Testis (tissue), 3 donors: ENCODE data around the gene OAF. TPM values are rescaled to one million over a fixed set of nuclear protein-coding genes. Genes with fewer than 3 reads are reported as not detected.

ENCODE experiments used
- DNase-seq: peaks from one replicate; pipeline ENCODE4 v3.0.0-alpha.2; 2019
- H3K27ac ChIP-seq, 2 donors: fragments of 200-600 bp; sonication (generic); one replicate each; pipeline ENCODE4 v1.5.1; 2019
- H3K27me3 ChIP-seq: fragments of 200-600 bp; sonication (generic); one replicate; pipeline ENCODE4 v1.5.1; 2019
- H3K36me3 ChIP-seq: fragments of 200-600 bp; sonication (generic); one replicate; pipeline ENCODE4 v1.5.1; 2017; ENCODE audit warnings: low read depth; ENCODE audit errors: missing control alignments
- H3K4me1 ChIP-seq: fragments of 200-600 bp; sonication (generic); one replicate; pipeline ENCODE4 v1.5.1; 2019
- H3K4me3 ChIP-seq, 2 donors: fragments of 200-600 bp; sonication (generic); one replicate each; pipeline ENCODE4 v1.5.1; 2017 to 2019
- H3K9me3 ChIP-seq: fragments of 200-600 bp; sonication (generic); one replicate; pipeline ENCODE4 v1.5.1; 2017
- POLR2A ChIP-seq: fragments of 450-650 bp; IDR thresholded peaks from one replicate; pipeline ENCODE4 v1.6.1; 2017; ENCODE audit warnings: antibody characterized with exemption, mild to moderate bottlenecking, moderate library complexity
- WGBS, 2 donors: methylation state at CpG; one replicate each; pipeline ENCODE4 v1.1.5; 2018; 5-methylcytosine and 5-hydroxymethylcytosine counted together
- intact Hi-C: fragments of 100-400 bp; cut with DNase I; formaldehyde crosslinking; loops from one replicate; pipeline ENCODE4 v1.15.1; 2023; ENCODE audit warnings: low total_unique reads
- polyA plus RNA-seq: library from polyadenylated mRNA; stranded (reverse); fragments of 350-450 nt; fragmentation: Illumina TruSeq; extraction: RNeasy Lipid Tissue Mini Kit (QIAGEN cat#74804); gene quantifications from one replicate; pipeline ENCODE4 v1.2.3, GENCODE V29; 2014; ENCODE audit warnings: low read depth, low replicate concordance; ENCODE audit not compliant: insufficient read depth
- total RNA-seq, 2 donors: library from RNA; depleted of rRNA; stranded (reverse); fragments of >200 nt; gene quantifications; one replicate each; pipeline ENCODE4 v1.2.3, GENCODE V29; 2016
- TF ChIP-seq, protein P1 (sequence below), 3 experiments: fragments of 450-650 bp in 2 of 3; fragments of 200-600 bp in 1 of 3; sonication (generic) in 1 of 3; IDR thresholded peaks; one replicate each; pipeline ENCODE4 v1.5.1; 2016 to 2019; ENCODE audit warnings: antibody characterized with exemption in 3 of 3, mild to moderate bottlenecking in 2 of 3, moderate library complexity in 1 of 3

OAF gene
- total and polyA plus RNA-seq, 3 donors from 2014 or later, result 8.5 to 22.6 (median 11.0) TPM

DNA sequence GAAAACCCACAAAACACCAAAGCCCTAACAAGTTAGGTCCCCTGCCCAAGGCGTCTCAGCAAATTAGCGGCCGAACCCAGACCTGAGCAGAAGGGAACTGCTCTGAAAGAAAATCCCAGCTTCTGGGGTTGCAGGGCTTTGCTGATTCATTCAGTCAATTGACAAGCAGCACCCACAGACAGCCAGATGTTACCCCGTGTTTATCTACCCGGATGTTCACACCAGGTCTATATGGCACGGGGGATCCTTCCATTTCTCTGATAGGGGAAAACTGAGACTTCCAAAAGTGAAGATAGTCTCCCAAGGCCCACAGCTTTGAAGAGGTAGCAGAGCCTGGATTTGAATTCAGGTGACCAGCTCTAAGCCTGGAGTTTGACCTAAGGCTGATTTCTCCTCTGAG lies 14.0 kb upstream of the OAF start:
- H3K36me3 ChIP-seq, result no peaks in the 10 kb centered on the region
- 76 to 87% methylated on average over 6 of the region's 6 CpGs for WGBS, 2 donors
- H3K27me3 ChIP-seq, result no peaks in the 10 kb centered on the region
- intact Hi-C loops, result no loop called here
- no peak overlapping the region for H3K27ac ChIP-seq
- TF ChIP-seq POLR2A, result no peak
- TF ChIP-seq, protein P1, sequence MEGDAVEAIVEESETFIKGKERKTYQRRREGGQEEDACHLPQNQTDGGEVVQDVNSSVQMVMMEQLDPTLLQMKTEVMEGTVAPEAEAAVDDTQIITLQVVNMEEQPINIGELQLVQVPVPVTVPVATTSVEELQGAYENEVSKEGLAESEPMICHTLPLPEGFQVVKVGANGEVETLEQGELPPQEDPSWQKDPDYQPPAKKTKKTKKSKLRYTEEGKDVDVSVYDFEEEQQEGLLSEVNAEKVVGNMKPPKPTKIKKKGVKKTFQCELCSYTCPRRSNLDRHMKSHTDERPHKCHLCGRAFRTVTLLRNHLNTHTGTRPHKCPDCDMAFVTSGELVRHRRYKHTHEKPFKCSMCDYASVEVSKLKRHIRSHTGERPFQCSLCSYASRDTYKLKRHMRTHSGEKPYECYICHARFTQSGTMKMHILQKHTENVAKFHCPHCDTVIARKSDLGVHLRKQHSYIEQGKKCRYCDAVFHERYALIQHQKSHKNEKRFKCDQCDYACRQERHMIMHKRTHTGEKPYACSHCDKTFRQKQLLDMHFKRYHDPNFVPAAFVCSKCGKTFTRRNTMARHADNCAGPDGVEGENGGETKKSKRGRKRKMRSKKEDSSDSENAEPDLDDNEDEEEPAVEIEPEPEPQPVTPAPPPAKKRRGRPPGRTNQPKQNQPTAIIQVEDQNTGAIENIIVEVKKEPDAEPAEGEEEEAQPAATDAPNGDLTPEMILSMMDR (IDR thresholded peaks at IDR 0.05), result no peak
- H3K9me3 ChIP-seq, result no peaks in the 10 kb centered on the region
- no peak for DNase-seq
- H3K4me1 ChIP-seq, result peaks cover 8% of the 10 kb centered on the region
- H3K4me3 ChIP-seq, result no peak overlapping the region

DNA sequence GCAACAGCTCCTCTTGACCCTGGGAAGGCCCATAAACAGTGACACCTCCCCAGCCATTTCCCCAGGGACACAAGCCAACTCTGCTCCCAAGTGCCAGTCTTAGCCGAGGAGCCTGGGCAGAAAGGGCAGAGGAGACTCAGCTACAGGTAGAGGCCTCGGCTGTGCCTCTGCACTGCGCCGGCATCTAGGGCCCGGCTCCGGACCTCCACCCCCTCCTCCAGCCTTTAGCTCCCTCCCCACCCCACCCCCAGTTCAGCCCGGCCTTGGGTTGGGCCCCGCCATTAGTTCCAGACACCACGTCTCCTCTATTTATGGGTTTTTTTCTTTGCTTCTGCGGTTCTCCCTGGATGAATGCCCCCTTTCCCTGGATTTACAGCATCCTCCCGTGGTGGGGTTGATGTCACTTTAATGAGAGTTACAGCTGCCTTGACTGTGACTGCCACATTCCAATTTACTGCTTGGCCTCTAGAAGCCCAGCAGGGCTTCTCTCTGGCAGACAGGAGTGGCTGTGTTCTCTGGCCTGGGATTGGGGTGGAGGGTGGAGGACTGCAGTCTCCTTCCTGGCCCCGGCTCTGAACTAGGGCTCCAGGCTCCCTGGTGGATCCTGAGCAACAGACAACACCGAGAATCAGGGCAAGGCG lies 13.5 kb upstream of the OAF start:
- no peak overlapping the region for H3K27ac ChIP-seq
- DNase-seq, result no peak

DNA sequence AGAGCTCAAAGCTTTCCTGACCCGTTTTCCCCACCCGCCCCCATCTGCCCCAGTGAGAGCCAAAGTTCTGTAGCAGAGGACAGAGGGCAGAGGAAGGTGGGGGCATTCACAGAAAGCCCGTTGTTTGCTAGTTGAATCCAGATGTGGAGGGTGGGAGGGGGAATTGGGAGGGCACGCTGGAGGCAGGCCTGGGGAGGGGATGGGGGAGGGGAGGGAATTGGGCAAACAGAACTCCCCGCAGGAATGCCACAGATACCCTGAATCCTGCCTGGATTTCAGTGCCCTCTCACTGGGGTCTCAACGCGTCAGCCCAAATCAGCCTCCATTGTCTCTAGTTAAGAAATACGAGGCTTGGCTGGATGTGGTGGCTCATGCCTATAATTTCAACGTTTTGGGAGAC lies 12.9 kb upstream of the OAF start:
- peaks cover 2% of the 10 kb centered on the region for H3K4me1 ChIP-seq

More for the DNA sequence above, 13.5 kb upstream of the OAF start:
- Histone ChIP-seq H3K27me3 (no peaks in the 10 kb centered on the region), H3K4me1 (peaks cover 8% of the 10 kb centered on the region), H3K4me3 (no peak overlapping the region), H3K36me3 (no peaks in the 10 kb centered on the region), H3K9me3 (no peaks in the 10 kb centered on the region)
- intact Hi-C loops, result no loop called here
- TF ChIP-seq POLR2A, result no peak
- TF ChIP-seq, protein P1 (IDR thresholded peaks at IDR 0.05), result no peak
- 57 to 69% methylated on average over 11 to 14 of the region's 14 CpGs for WGBS, 2 donors

DNA sequence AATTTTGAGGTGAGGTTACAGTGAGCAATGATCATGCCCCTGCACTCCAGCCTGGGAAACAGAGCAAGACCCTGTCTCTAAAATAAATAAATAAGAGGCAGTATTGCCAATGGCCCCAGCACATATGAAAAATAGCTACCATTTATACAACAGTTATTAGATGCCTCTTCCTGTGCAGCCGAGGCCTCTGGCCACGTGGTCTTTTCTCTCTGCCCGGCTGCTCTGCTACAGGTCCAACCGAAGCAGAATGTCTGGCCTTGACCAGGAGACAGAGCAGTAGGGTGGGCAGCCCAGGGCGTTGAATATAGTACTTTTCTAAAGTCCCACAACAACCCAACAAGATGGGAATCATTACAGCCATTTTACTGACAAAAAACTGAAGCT lies 12.4 kb upstream of the OAF start:
- 52 to 72% methylated on average over 5 of the region's 5 CpGs for WGBS, 2 donors
- intact Hi-C loops, result no loop called here
- Histone ChIP-seq H3K4me1 (no peaks in the 10 kb centered on the region), H3K27ac (no peak overlapping the region), H3K27me3 (no peaks in the 10 kb centered on the region), H3K36me3 (no peaks in the 10 kb centered on the region), H3K4me3 (no peak overlapping the region), H3K9me3 (no peaks in the 10 kb centered on the region)
- no peak for DNase-seq
- TF ChIP-seq POLR2A, result no peak
- TF ChIP-seq, protein P1 (IDR thresholded peaks at IDR 0.05), result no peak

More for the DNA sequence above, 12.9 kb upstream of the OAF start:
- no peaks in the 10 kb centered on the region for H3K27me3 ChIP-seq
- no peak overlapping the region for H3K27ac ChIP-seq
- DNase-seq, result no peak
- H3K4me3 ChIP-seq, result no peak overlapping the region
- intact Hi-C loops, result no loop called here
- no peaks in the 10 kb centered on the region for H3K9me3 ChIP-seq
- 65 to 80% methylated on average over 9 of the region's 9 CpGs for WGBS, 2 donors
- no peak for TF ChIP-seq POLR2A
- TF ChIP-seq, protein P1 (IDR thresholded peaks at IDR 0.05), result no peak
- H3K36me3 ChIP-seq, result no peaks in the 10 kb centered on the region

DNA sequence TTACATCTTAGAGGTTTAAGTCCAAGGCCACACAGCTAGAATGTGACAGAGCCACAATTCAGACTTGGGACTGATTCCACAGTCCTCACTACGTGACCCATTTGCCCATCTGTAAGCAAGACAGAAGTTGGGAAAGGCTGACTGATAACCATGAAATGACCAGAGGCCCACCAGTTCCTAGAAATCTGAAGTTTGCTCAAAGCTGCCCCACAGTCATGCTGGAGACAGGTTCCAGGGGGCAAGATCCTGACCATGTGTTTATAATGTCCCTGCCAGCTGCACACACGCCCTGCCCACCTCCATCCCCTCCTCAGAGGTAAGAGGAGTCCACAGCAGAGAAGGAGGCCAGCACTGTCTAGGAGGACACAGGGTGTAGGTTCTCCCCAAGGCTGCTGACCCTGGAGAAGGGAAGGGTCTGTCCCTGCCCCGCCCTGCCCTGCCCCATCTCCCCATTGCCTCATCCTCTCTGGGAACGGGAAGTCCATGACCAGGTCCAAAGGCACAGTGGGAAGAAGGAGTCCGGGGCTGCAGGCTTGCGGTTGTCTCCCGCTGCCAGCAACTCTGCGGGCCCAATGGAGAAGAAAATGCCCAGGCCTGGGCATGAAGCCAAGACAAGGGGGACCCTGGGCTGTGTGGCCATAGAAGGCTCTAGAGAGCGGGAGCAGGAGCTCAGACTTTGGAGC lies 11.9 kb upstream of the OAF start:
- Histone ChIP-seq H3K36me3 (no peaks in the 10 kb centered on the region), H3K27me3 (no peaks in the 10 kb centered on the region), H3K27ac (no peak overlapping the region), H3K4me3 (no peak overlapping the region), H3K9me3 (no peaks in the 10 kb centered on the region), H3K4me1 (no peaks in the 10 kb centered on the region)
- WGBS, 2 donors, result 87 to 92% methylated on average over 7 to 9 of the region's 9 CpGs
- intact Hi-C loops, result no loop called here
- TF ChIP-seq POLR2A, result no peak
- TF ChIP-seq, protein P1 (IDR thresholded peaks at IDR 0.05), result no peak
- DNase-seq, result no peak
